HepG2 (cell line): ENCODE measurements around the gene TCF7L2. TPM values are rescaled to one million over a fixed set of nuclear protein-coding genes. Genes with fewer than 3 reads are reported as not detected.
A peak's percentile ranks its signal among the peaks of the same experiment; 100 is the strongest.

Source experiments
- BRF2 ChIP-seq: sonication (generic); formaldehyde crosslinking; IDR thresholded peaks from 2 replicates; pipeline ENCODE4 v1.8.1; 2022; ENCODE audit warnings: mild to moderate bottlenecking, missing genetic modification reagents
- DZIP1 ChIP-seq: sonication (generic); formaldehyde crosslinking; IDR thresholded peaks from 2 replicates; pipeline ENCODE4 v1.5.0; 2020; ENCODE audit warnings: mild to moderate bottlenecking, missing genetic modification reagents
- HES4 ChIP-seq: sonication (generic); formaldehyde crosslinking; IDR thresholded peaks from 2 replicates; pipeline ENCODE4 v1.9.0; 2021; ENCODE audit warnings: mild to moderate bottlenecking, missing genetic modification reagents, borderline replicate concordance
- MAZ ChIP-seq, 2 experiments: sonication (generic) in 1 of 2; formaldehyde crosslinking in 1 of 2; IDR thresholded peaks; 2 replicates each; pipeline versions ENCODE4 v1.5.0 to v1.6.1; 2012 to 2020; ENCODE audit warnings: low read depth in 2 of 2, mild to moderate bottlenecking in 2 of 2, borderline replicate concordance in 1 of 2, improper control_type of control experiment in 1 of 2, low read length in 1 of 2, missing genetic modification reagents in 1 of 2, moderate library complexity in 1 of 2
- MBD4 ChIP-seq: IDR thresholded peaks from 2 replicates; pipeline ENCODE4 v1.6.1; 2012; ENCODE audit warnings: low read length, inconsistent platforms, borderline replicate concordance
- MBNL3 ChIP-seq: fragments of 250-450 bp; sonication (Bioruptor Pico); conservative IDR thresholded peaks from 2 replicates; pipeline ENCODE4 v1.8.0; 2022; ENCODE audit warnings: mild to moderate bottlenecking, inconsistent platforms
- MYNN ChIP-seq: sonication (generic); formaldehyde crosslinking; IDR thresholded peaks from 2 replicates; pipeline ENCODE4 v1.4.0; 2020; ENCODE audit warnings: mild to moderate bottlenecking, low read depth, missing genetic modification reagents
- NCOR1 ChIP-seq: fragments of 200-600 bp; sonication (generic); IDR thresholded peaks from 2 replicates; pipeline ENCODE4 v1.7.0; 2017; ENCODE audit warnings: antibody characterized with exemption, low read length, borderline replicate concordance
- REPIN1 ChIP-seq: sonication (generic); formaldehyde crosslinking; IDR thresholded peaks from 2 replicates; pipeline ENCODE4 v1.8.0; 2022; ENCODE audit warnings: missing genetic modification reagents, low read depth, mild to moderate bottlenecking, borderline replicate concordance
- RFXANK ChIP-seq: IDR thresholded peaks from 2 replicates; pipeline ENCODE4 v1.6.1; 2016
- ZHX1 ChIP-seq: sonication (generic); formaldehyde crosslinking; IDR thresholded peaks from 2 replicates; pipeline ENCODE4 v1.8.1; 2022; ENCODE audit warnings: low read depth, mild to moderate bottlenecking, missing genetic modification reagents
- ZNF160 ChIP-seq: sonication (generic); formaldehyde crosslinking; IDR thresholded peaks from 2 replicates; pipeline ENCODE4 v1.8.0; 2022; ENCODE audit warnings: mild to moderate bottlenecking, inconsistent platforms, missing genetic modification reagents
- ZNF709 ChIP-seq: sonication (generic); formaldehyde crosslinking; IDR thresholded peaks from 2 replicates; pipeline ENCODE4 v1.5.0; 2020; ENCODE audit warnings: mild to moderate bottlenecking, missing genetic modification reagents
- polyA plus RNA-seq, 8 experiments: library from polyadenylated mRNA; depleted of rRNA in 3 of 8; stranded (reverse) in 7 of 8; unstranded in 1 of 8; fragments of >200 nt; fragmentation: Illumina TruSeq in 4 of 8; extraction: Trizol in 4 of 8; gene quantifications; 2 replicates each; pipeline versions ENCODE4 v1.2.1 to v1.2.3, GENCODE V29; 2011 to 2016; ENCODE audit warnings: low read depth in 4 of 8, missing spikeins in 1 of 8, mixed read lengths in 1 of 8; ENCODE audit not compliant: insufficient read depth in 1 of 8
- total RNA-seq, 5 experiments: library from RNA; depleted of rRNA; stranded (reverse); fragments of >200 nt; fragmentation: Illumina TruSeq; extraction: Trizol; gene quantifications; 2 replicates each; pipeline ENCODE4 v1.2.3, GENCODE V29; 2016; ENCODE audit warnings: low read depth in 1 of 5

Gene TCF7L2
- total and polyA plus RNA-seq, 2 of the 13 experiments (the other 11 are each of a cell fraction or from before 2014, with no cell fraction given) = 3.9 to 13.7 TPM

GRCh38 chr10:113093188-113094113 is 143.4 kb downstream of the TCF7L2 start (continued):
- no peak for TF ChIP-seq ZHX1 (CRISPR knock-in tag)
- TF ChIP-seq HES4 (CRISPR knock-in tag) = no peak
- no peak for TF ChIP-seq MAZ (IDR thresholded peaks at IDR 0.05; ENCODE audit: borderline replicate concordance, low read depth, low read length)
- TF ChIP-seq MAZ (CRISPR knock-in tag; IDR thresholded peaks at IDR 0.05; ENCODE audit: low read depth) = no peak
- no peak for TF ChIP-seq REPIN1 (CRISPR knock-in tag)
- TF ChIP-seq NCOR1 = peak; percentile 62; the same call in 1 of the 2 replicates
- TF ChIP-seq DZIP1 (CRISPR knock-in tag) = no peak
- peak; percentile 80; the same call in 1 of the 2 replicates for TF ChIP-seq MBD4
- TF ChIP-seq ZNF160 (CRISPR knock-in tag) = no peak
- TF ChIP-seq MYNN (CRISPR knock-in tag) = no peak
- no peak for TF ChIP-seq ZNF709 (CRISPR knock-in tag)
- no peak for TF ChIP-seq RFXANK (CRISPR knock-in tag)
- no peak for TF ChIP-seq MBNL3 (CRISPR knock-in tag)
- no peak for TF ChIP-seq BRF2 (CRISPR knock-in tag)
